H1 (cell line): Measurements from ENCODE around the gene ENOX2. TPM values are rescaled to one million over a fixed set of nuclear protein-coding genes. Genes with fewer than 3 reads are reported as not detected.

Source experiments
- CTCF ChIA-PET: fragments of 300-600 bp; sonication (Branson Sonifier 250); formaldehyde crosslinking; loops from one replicate; lab custom pipeline; 2021; ENCODE audit not compliant: partially characterized antibody; lab: Charles Lee
- POLR2A ChIA-PET: fragments of 300-600 bp; sonication (Branson Sonifier 250); formaldehyde crosslinking; loops from one replicate; lab custom pipeline; 2021; ENCODE audit warnings: inconsistent platforms; ENCODE audit not compliant: partially characterized antibody; lab: Charles Lee
- DNase-seq, 2 experiments: peaks; one replicate each; pipeline versions ENCODE4 v3.0.0 to v3.0.0-alpha.2; 2010 to 2022; ENCODE audit warnings: low spot score in 2 of 2, low read depth in 1 of 2, mixed read lengths in 1 of 2
- FAIRE-seq: peaks from 2 replicates; lab custom pipeline; 2011; peaks lifted over from hg19 to GRCh38; lab: Jason Lieb, UNC
- H2AFZ ChIP-seq: 2 replicates; pipeline ENCODE4 v1.8.1; 2012; ENCODE audit warnings: low read length, inconsistent platforms
- H2AK5ac ChIP-seq: 2 replicates; pipeline ENCODE4 v1.6.1; 2013; ENCODE audit warnings: low read depth, low read length
- H2BK120ac ChIP-seq: replicated peaks from 2 replicates; pipeline ENCODE3; 2013; ENCODE audit warnings: low read depth, low read length, inconsistent platforms
- H2BK12ac ChIP-seq: 2 replicates; pipeline ENCODE4 v1.6.1; 2013; ENCODE audit warnings: low read depth, low read length
- H2BK15ac ChIP-seq: 2 replicates; pipeline ENCODE4 v1.6.1; 2013; ENCODE audit warnings: low read length
- H2BK20ac ChIP-seq: 2 replicates; pipeline ENCODE4 v1.6.1; 2013; ENCODE audit warnings: low read length
- H2BK5ac ChIP-seq: 2 replicates; pipeline ENCODE4 v1.6.1; 2013; ENCODE audit warnings: low read depth, low read length
- H3K14ac ChIP-seq: 2 replicates; pipeline ENCODE4 v1.6.1; 2013; ENCODE audit warnings: inconsistent platforms; ENCODE audit not compliant: insufficient read length
- H3K18ac ChIP-seq: 2 replicates; pipeline ENCODE4 v1.6.1; 2013; ENCODE audit warnings: low read length; ENCODE audit errors: extremely low read depth
- H3K23ac ChIP-seq: 2 replicates; pipeline ENCODE4 v1.6.1; 2013; ENCODE audit warnings: inconsistent platforms; ENCODE audit not compliant: insufficient read length
- H3K23me2 ChIP-seq: 2 replicates; pipeline ENCODE4 v1.6.1; 2013; ENCODE audit warnings: low read depth, low read length
- H3K27ac ChIP-seq: 2 replicates; pipeline ENCODE4 v1.6.1; 2011; ENCODE audit warnings: low read depth, low read length, inconsistent platforms
- H3K27me3 ChIP-seq, 4 experiments: replicated peaks in 1 of 4; 1 replicate in 1 of 4; 2 replicates in 3 of 4; pipeline versions ENCODE4 v1.6.1 to v1.8.1; 2011 to 2013; ENCODE audit warnings: low read length in 3 of 4, mild to moderate bottlenecking in 3 of 4, inconsistent platforms in 2 of 4, mixed read lengths in 2 of 4, moderate library complexity in 1 of 4; ENCODE audit not compliant: control insufficient read depth in 3 of 4, insufficient read depth in 3 of 4; ENCODE audit errors: extremely low read depth in 1 of 4
- H3K36me3 ChIP-seq, 4 experiments: 2 replicates each; pipeline versions ENCODE4 v1.6.1 to v1.8.1; 2011 to 2013; ENCODE audit warnings: mild to moderate bottlenecking in 4 of 4, low read length in 3 of 4, moderate library complexity in 2 of 4, control low read depth in 1 of 4, inconsistent platforms in 1 of 4; ENCODE audit not compliant: insufficient read depth in 4 of 4, control insufficient read depth in 2 of 4
- H3K4ac ChIP-seq: replicated peaks from 2 replicates; pipeline ENCODE3; 2013; ENCODE audit warnings: low read length, low read depth, mixed read lengths, inconsistent platforms; ENCODE audit not compliant: insufficient read length
- H3K4me1 ChIP-seq, 4 experiments: replicated peaks in 1 of 4; 1 replicate in 1 of 4; 2 replicates in 3 of 4; pipeline versions ENCODE4 v1.6.1 to v1.8.1; 2011 to 2013; ENCODE audit warnings: low read length in 3 of 4, inconsistent platforms in 2 of 4, mixed read lengths in 1 of 4; ENCODE audit not compliant: insufficient read depth in 4 of 4, control insufficient read depth in 3 of 4
- H3K4me2 ChIP-seq, 2 experiments: 2 replicates each; pipeline versions ENCODE4 v1.6.1 to v1.8.1; 2011 to 2013; ENCODE audit warnings: low read depth in 2 of 2, low read length in 2 of 2, control low read depth in 1 of 2, inconsistent platforms in 1 of 2, mild to moderate bottlenecking in 1 of 2; ENCODE audit not compliant: insufficient read depth in 1 of 2
- H3K4me3 ChIP-seq, 4 experiments: fragments of 200-600, 300-600 bp in 1 of 4; sonication (generic), shearing (Covaris generic), sonication (Bioruptor Twin) in 1 of 4; 2 replicates each; pipeline versions ENCODE4 v1.5.1 to v1.8.1; 2011 to 2016; ENCODE audit warnings: low read length in 4 of 4, low read depth in 3 of 4, control low read depth in 2 of 4, inconsistent platforms in 2 of 4, mild to moderate bottlenecking in 2 of 4, mixed read lengths in 1 of 4, moderate library complexity in 1 of 4; ENCODE audit not compliant: insufficient read depth in 2 of 4; ENCODE audit errors: extremely low read depth in 1 of 4
- H3K56ac ChIP-seq: replicated peaks from 2 replicates; pipeline ENCODE3; 2013; ENCODE audit warnings: low read depth, mild to moderate bottlenecking, mixed read lengths, low read length, inconsistent platforms; ENCODE audit not compliant: insufficient read length
- H3K79me1 ChIP-seq: 2 replicates; pipeline ENCODE4 v1.6.1; 2013; ENCODE audit warnings: low read depth, low read length, control low read depth
- H3K79me2 ChIP-seq, 2 experiments: 2 replicates each; pipeline versions ENCODE4 v1.6.1 to v1.8.1; 2012 to 2013; ENCODE audit warnings: low read length in 2 of 2, mild to moderate bottlenecking in 2 of 2, inconsistent platforms in 1 of 2; ENCODE audit not compliant: insufficient read depth in 2 of 2, control insufficient read depth in 1 of 2
- H3K9ac ChIP-seq, 4 experiments: replicated peaks in 1 of 4; 1 replicate in 1 of 4; 2 replicates in 3 of 4; pipeline versions ENCODE4 v1.6.1 to v1.8.1; 2011 to 2013; ENCODE audit warnings: low read depth in 3 of 4, low read length in 3 of 4, control low read depth in 2 of 4, mild to moderate bottlenecking in 2 of 4, moderate library complexity in 2 of 4, inconsistent platforms in 1 of 4; ENCODE audit errors: extremely low read depth in 1 of 4
- H3K9me3 ChIP-seq, 2 experiments: 2 replicates each; pipeline versions ENCODE4 v1.6.1 to v1.8.1; 2012 to 2013; ENCODE audit warnings: mild to moderate bottlenecking in 2 of 2, moderate library complexity in 2 of 2, control low read depth in 1 of 2, inconsistent platforms in 1 of 2, low read depth in 1 of 2, low read length in 1 of 2, mixed read lengths in 1 of 2; ENCODE audit not compliant: insufficient read depth in 2 of 2
- H4K20me1 ChIP-seq, 2 experiments: replicated peaks in 1 of 2; 2 replicates each; pipeline versions ENCODE3 to v1.8.1; 2011 to 2013; ENCODE audit warnings: inconsistent platforms in 2 of 2, low read length in 2 of 2, mild to moderate bottlenecking in 1 of 2; ENCODE audit not compliant: insufficient read depth in 2 of 2, control insufficient read depth in 1 of 2
- H4K5ac ChIP-seq: 2 replicates; pipeline ENCODE4 v1.6.1; 2013; ENCODE audit warnings: low read length, low read depth, mixed read lengths, inconsistent platforms; ENCODE audit not compliant: insufficient read length
- H4K8ac ChIP-seq: 2 replicates; pipeline ENCODE4 v1.8.0; 2013; ENCODE audit warnings: mild to moderate bottlenecking, moderate library complexity, low read length, inconsistent platforms; ENCODE audit not compliant: insufficient read depth; ENCODE audit errors: extremely low read depth
- H4K91ac ChIP-seq: replicated peaks from 2 replicates; pipeline ENCODE3; 2013; ENCODE audit warnings: low read length, mixed read lengths, inconsistent platforms; ENCODE audit not compliant: insufficient read length
- WGBS, 2 experiments: shearing (Covaris generic) in 1 of 2; methylation state at CpG; one replicate each; pipeline versions ENCODE4 v1.1.6 to v1.1.7; 2013 to 2015; ENCODE audit warnings: low lambda C conversion rate in 2 of 2, mixed read lengths in 2 of 2, inconsistent platforms in 1 of 2, low coverage in 1 of 2, missing lambda C conversion rate in 1 of 2; ENCODE audit not compliant: insufficient replicate concordance in 2 of 2, insufficient coverage in 1 of 2, insufficient read length in 1 of 2; ENCODE audit errors: extremely low coverage in 1 of 2, missing lambda C conversion rate in 1 of 2; 5-methylcytosine and 5-hydroxymethylcytosine counted together
- polyA plus RNA-seq, 7 experiments: library from polyadenylated mRNA; depleted of rRNA in 3 of 7; stranded (reverse) in 5 of 7; unstranded in 2 of 7; fragments of >200 nt in 5 of 7; fragments of 200-250 nt in 2 of 7; gene quantifications; 1 replicate in 5 of 7; 2 replicates in 1 of 7; 4 replicates in 1 of 7; pipeline versions ENCODE4 v1.2.1 to v1.2.3, GENCODE V29; 2011 to 2013; ENCODE audit warnings: missing spikeins in 2 of 7, mixed read lengths in 2 of 7
- total RNA-seq: library from RNA; stranded (reverse); fragmentation: NEBNext Ultra II Directional; extraction: Animal tissue kit (Norgen Biotek cat#: 25700); gene quantifications from 2 replicates; pipeline ENCODE4 v1.2.1, GENCODE V29; 2021
- TF ChIP-seq, protein P1 (sequence below): IDR thresholded peaks from 2 replicates; pipeline ENCODE4 v1.6.1; 2012; ENCODE audit warnings: inconsistent platforms

Gene ENOX2
- total and polyA plus RNA-seq, 2 of the 8 experiments (the other 6 are each of a cell fraction or from before 2014, with no cell fraction given), result 4.5 to 12.3 TPM

- no peak overlapping the region for H3K27ac ChIP-seq
- no peak overlapping the region for H3K4me3 ChIP-seq
- no peak overlapping the region for H3K4me2 ChIP-seq
- H2BK12ac ChIP-seq, result no peak overlapping the region
- H4K91ac ChIP-seq, result no peak overlapping the region
- H3K27me3 ChIP-seq, result no peaks in the 10 kb centered on the region
- H3K23me2 ChIP-seq, result no peaks in the 10 kb centered on the region
- H2BK120ac ChIP-seq, result no peak overlapping the region
- ChIA-PET CTCF (interaction anchor here (1.2 kb wide), 1 partner anchor 12 kb away, joined by 3 read pairs; no protein-coding TSS in a partner anchor), POLR2A (no interaction called here)
- 91% methylated on average over 2 of the region's 2 CpGs; no CpG with 5 or more reads in 1 of the 2 experiments for WGBS, 2 experiments
- FAIRE-seq, result no peak
- no peak overlapping the region for H2BK20ac ChIP-seq
- H3K4ac ChIP-seq, result no peak overlapping the region
- no peaks in the 10 kb centered on the region for H4K20me1 ChIP-seq
- no peak overlapping the region for H3K14ac ChIP-seq
- H2BK5ac ChIP-seq, result no peak overlapping the region
- H2AFZ ChIP-seq, result no peak overlapping the region
- no peak overlapping the region for H3K56ac ChIP-seq
- no peak overlapping the region for H2BK15ac ChIP-seq
- H3K18ac ChIP-seq, result no peak overlapping the region
- no peak overlapping the region for H4K5ac ChIP-seq
- no peak overlapping the region for H2AK5ac ChIP-seq
- no peak overlapping the region for H3K23ac ChIP-seq
- H3K4me1 ChIP-seq, result 0 out of 7 replicates have a peak, but pooled peaks cover 0 to 4% (median 0%) of the 10 kb centered on the region in 4 experiments
- H4K8ac ChIP-seq, result no peak overlapping the region
- no peaks in the 10 kb centered on the region for H3K9me3 ChIP-seq
- no peak overlapping the region for H3K9ac ChIP-seq
- no peaks in the 10 kb centered on the region for H3K79me1 ChIP-seq
- H3K79me2 ChIP-seq, result no peaks in the 10 kb centered on the region
- no peak for DNase-seq
- TF ChIP-seq, protein P1, sequence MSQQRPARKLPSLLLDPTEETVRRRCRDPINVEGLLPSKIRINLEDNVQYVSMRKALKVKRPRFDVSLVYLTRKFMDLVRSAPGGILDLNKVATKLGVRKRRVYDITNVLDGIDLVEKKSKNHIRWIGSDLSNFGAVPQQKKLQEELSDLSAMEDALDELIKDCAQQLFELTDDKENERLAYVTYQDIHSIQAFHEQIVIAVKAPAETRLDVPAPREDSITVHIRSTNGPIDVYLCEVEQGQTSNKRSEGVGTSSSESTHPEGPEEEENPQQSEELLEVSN, result no peak
- no peaks in the 10 kb centered on the region for H3K36me3 ChIP-seq
Measured at GRCh38 chrX:130829526-130830515, 73.2 kb downstream of the ENOX2 start.
